Retinal pigment epithelial cell (primary cell): Measurements from ENCODE around the gene GRIA2.

ENCODE experiments used
- DNase-seq: peaks from one replicate; pipeline ENCODE4 v3.0.0-alpha.2; 2010; ENCODE audit warnings: low read depth
- H3K4me3 ChIP-seq: 2 replicates; pipeline ENCODE4 v1.5.1; 2011; ENCODE audit warnings: mild to moderate bottlenecking, low read length, control low read depth, moderate library complexity
- CTCF ChIP-seq: conservative IDR thresholded peaks from 2 replicates; pipeline ENCODE4 v1.5.1; 2011; ENCODE audit warnings: low read depth, low read length, control low read depth, inconsistent platforms

GRIA2 gene

GRCh38 chr4:157312702-157313101, 92.2 kb downstream of the GRIA2 start:
- TF ChIP-seq CTCF = no peak
- H3K4me3 ChIP-seq = no peak overlapping the region
- no peak for DNase-seq

DNA sequence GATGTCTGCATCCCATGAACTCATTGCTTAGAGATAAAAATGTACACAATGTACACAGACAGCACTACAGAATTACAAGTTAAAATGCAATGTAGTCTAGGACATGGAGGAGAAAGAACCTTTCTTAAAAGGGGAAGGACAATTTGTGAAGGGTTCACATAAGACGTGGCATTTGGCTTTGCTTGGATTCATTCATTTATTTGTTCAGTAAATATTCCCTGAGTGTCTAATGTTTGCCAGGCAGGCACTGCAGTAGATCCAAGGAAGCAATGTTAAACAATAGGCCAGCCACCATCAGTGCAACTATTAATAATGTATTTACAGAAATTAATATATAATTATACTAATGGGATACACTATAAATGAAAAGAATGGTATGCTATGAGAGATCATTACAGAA, 94.4 kb downstream of the GRIA2 start:
- H3K4me3 ChIP-seq = no peak overlapping the region
- DNase-seq = no peak
- no peak for TF ChIP-seq CTCF

DNA sequence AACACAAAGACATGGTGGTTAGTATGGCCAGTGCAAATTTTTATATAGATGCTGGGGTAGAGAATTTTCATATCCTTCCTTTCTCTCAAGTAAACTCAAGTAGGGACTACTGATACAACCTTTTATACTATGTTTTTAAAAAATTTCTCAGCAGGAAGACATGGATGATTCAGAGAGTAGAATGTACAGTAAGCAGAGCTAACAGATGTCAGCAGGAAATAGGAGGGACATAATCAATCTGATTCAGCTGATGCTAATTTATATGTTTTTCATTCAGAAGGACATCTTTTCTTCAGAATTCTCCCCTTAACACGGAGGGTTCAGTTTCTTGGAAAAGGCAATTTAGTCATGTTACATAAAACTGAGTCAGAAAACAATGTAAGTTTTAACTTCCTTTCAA, 95.4 kb downstream of the GRIA2 start:
- no peak for TF ChIP-seq CTCF
- no peak overlapping the region for H3K4me3 ChIP-seq
- no peak for DNase-seq

- no peak for DNase-seq
- TF ChIP-seq CTCF = no peak
- no peak overlapping the region for H3K4me3 ChIP-seq
These were observed 99.6 kb downstream of the GRIA2 start for GRCh38 chr4:157320092-157320491.

GRCh38 chr4:157327666-157328065, 107.1 kb downstream of the GRIA2 start:
- TF ChIP-seq CTCF = no peak
- DNase-seq = no peak
- no peak overlapping the region for H3K4me3 ChIP-seq

GRCh38 chr4:157357887-157358286, 137.4 kb downstream of the GRIA2 start:
- TF ChIP-seq CTCF = no peak
- no peak for DNase-seq
- H3K4me3 ChIP-seq = no peak overlapping the region

GRCh38 chr4:157358439-157358838, 137.9 kb downstream of the GRIA2 start:
- no peak overlapping the region for H3K4me3 ChIP-seq
- TF ChIP-seq CTCF = no peak
- DNase-seq = no peak
